ENCODE results near the gene ECI2.

GRCh38 chr6:4071330-4071729 is 64.0 kb downstream of the ECI2 start:
- TF ChIP-seq POLR2A (IDR thresholded peaks at IDR 0.05) (no peak), POLR2AphosphoS5 (IDR thresholded peaks at IDR 0.05) (no peak), CTCF (IDR thresholded peaks at IDR 0.05) (no peak)

Measured in transverse colon (tissue), 4 donors.